ENCODE data around the gene FCN2.

- TF ChIP-seq JUND (IDR thresholded peaks at IDR 0.05; ENCODE audit: borderline replicate concordance, low read depth, low read length) = no peak
- TF ChIP-seq JUND (tag; IDR thresholded peaks at IDR 0.05; ENCODE audit: borderline replicate concordance, low read depth, low read length) = no peak
- TF ChIP-seq NRF1 (conservative IDR thresholded peaks at IDR 0.05 in 1 of 2, IDR thresholded peaks at IDR 0.05 in 1 of 2) = no peak
- no peak for TF ChIP-seq LCOR (CRISPR knock-in tag; IDR thresholded peaks at IDR 0.05)
- TF ChIP-seq NFYB (IDR thresholded peaks at IDR 0.05; ENCODE audit: extremely low read depth, insufficient read length) = no peak
- TF ChIP-seq SRSF3 (IDR thresholded peaks at IDR 0.05; ENCODE audit: insufficient read depth, low read length) = no peak
- TF ChIP-seq CTCF (IDR thresholded peaks at IDR 0.05 in 2 of 3, conservative IDR thresholded peaks at IDR 0.05 in 1 of 3; ENCODE audit: insufficient read depth in 2 of 3, low read depth in 1 of 3, low read length in 3 of 3) = no peak
These were observed 3.9 kb downstream of the FCN2 start for GRCh38 chr9:134884492-134884891.

All from K562 (cell line).